HEK293T (cell line): ENCODE results near the gene TREML1.

Source experiments
- CTCF ChIA-PET: fragments of 350-600 bp; formaldehyde crosslinking; extraction: SDS; loops from one replicate; lab custom pipeline; 2021; ENCODE audit warnings: antibody characterized with exemption, inconsistent platforms; lab: Yijun Ruan, JAX
- POLR2A ChIA-PET: fragments of 350-600 bp; formaldehyde crosslinking; extraction: SDS; loops from one replicate; lab custom pipeline; 2020; ENCODE audit warnings: antibody characterized with exemption, inconsistent platforms; lab: Yijun Ruan, JAX
- DNase-seq: peaks from one replicate; pipeline ENCODE4 v3.0.0; 2012; ENCODE audit warnings: mixed read lengths; ENCODE audit errors: extremely low spot score
- ARNT ChIP-seq: fragments of 450-650 bp; IDR thresholded peaks from 2 replicates; pipeline ENCODE4 v1.6.1; 2017; ENCODE audit warnings: mild to moderate bottlenecking
- BHLHE40 ChIP-seq: fragments of 450-650 bp; IDR thresholded peaks from 2 replicates; pipeline ENCODE4 v1.6.1; 2016; ENCODE audit warnings: mild to moderate bottlenecking, moderate library complexity, borderline replicate concordance
- CTBP1 ChIP-seq: fragments of 450-650 bp; IDR thresholded peaks from 2 replicates; pipeline ENCODE4 v1.6.1; 2016; ENCODE audit warnings: borderline replicate concordance
- ELF4 ChIP-seq: fragments of 450-650 bp; IDR thresholded peaks from 2 replicates; pipeline ENCODE4 v1.6.1; 2017; ENCODE audit warnings: antibody characterized with exemption
- FOXA1 ChIP-seq: fragments of 450-650 bp; IDR thresholded peaks from 2 replicates; pipeline ENCODE4 v1.6.1; 2016; ENCODE audit warnings: mild to moderate bottlenecking
- FOXK2 ChIP-seq: fragments of 450-650 bp; IDR thresholded peaks from 2 replicates; pipeline ENCODE4 v1.6.1; 2016; ENCODE audit warnings: mild to moderate bottlenecking
- FOXM1 ChIP-seq: fragments of 450-650 bp; IDR thresholded peaks from 2 replicates; pipeline ENCODE4 v1.6.1; 2017; ENCODE audit warnings: mild to moderate bottlenecking, borderline replicate concordance
- HDGF ChIP-seq: fragments of 450-650 bp; IDR thresholded peaks from 2 replicates; pipeline ENCODE4 v1.6.1; 2017; ENCODE audit warnings: antibody characterized with exemption, borderline replicate concordance
- L3MBTL2 ChIP-seq: fragments of 450-650 bp; conservative IDR thresholded peaks from 2 replicates; pipeline ENCODE4 v1.6.1; 2016; ENCODE audit warnings: mild to moderate bottlenecking
- LEF1 ChIP-seq: fragments of 450-650 bp; IDR thresholded peaks from 2 replicates; pipeline ENCODE4 v1.6.1; 2017; ENCODE audit warnings: mild to moderate bottlenecking, borderline replicate concordance
- NFRKB ChIP-seq: fragments of 450-650 bp; IDR thresholded peaks from 2 replicates; pipeline ENCODE4 v1.6.1; 2016; ENCODE audit warnings: mild to moderate bottlenecking, moderate library complexity
- PKNOX1 ChIP-seq: fragments of 450-650 bp; IDR thresholded peaks from 2 replicates; pipeline ENCODE4 v1.6.1; 2016
- SP1 ChIP-seq: fragments of 450-650 bp; IDR thresholded peaks from 2 replicates; pipeline ENCODE4 v1.6.1; 2017
- SUZ12 ChIP-seq: fragments of 450-650 bp; IDR thresholded peaks from 2 replicates; pipeline ENCODE4 v1.6.1; 2016; ENCODE audit warnings: mild to moderate bottlenecking
- TARDBP ChIP-seq: fragments of 450-650 bp; IDR thresholded peaks from 2 replicates; pipeline ENCODE4 v1.6.1; 2016
- ZNF384 ChIP-seq: fragments of 450-650 bp; IDR thresholded peaks from 2 replicates; pipeline ENCODE4 v1.6.1; 2016

The TREML1 gene

GRCh38 chr6:41156771-41157170 is 2.6 kb upstream of the TREML1 start:
- TF ChIP-seq FOXA1 (no peak), ZNF384 (no peak), TARDBP (no peak), L3MBTL2 (no peak)
- DNase-seq: no peak
- ChIA-PET POLR2A (no interaction called here), CTCF (no interaction called here)

GRCh38 chr6:41156001-41156400 is 1.9 kb upstream of the TREML1 start:
- ChIA-PET POLR2A (no interaction called here), CTCF (no interaction called here)
- TF ChIP-seq FOXK2: no peak
- TF ChIP-seq SUZ12: no peak
- no peak for TF ChIP-seq SP1
- no peak for TF ChIP-seq CTBP1
- TF ChIP-seq NFRKB: no peak
- TF ChIP-seq BHLHE40: no peak
- TF ChIP-seq TARDBP: no peak
- TF ChIP-seq LEF1: no peak
- no peak for TF ChIP-seq L3MBTL2
- DNase-seq: no peak

GRCh38 chr6:41155132-41155805 is 1.1 kb upstream of the TREML1 start:
- no peak for DNase-seq
- TF ChIP-seq FOXK2 (no peak), SP1 (no peak), PKNOX1 (no peak), LEF1 (no peak), CTBP1 (no peak), FOXA1 (no peak), ARNT (no peak), NFRKB (no peak), TARDBP (no peak), ZNF384 (no peak), HDGF (no peak), FOXM1 (no peak)
- CTCF ChIA-PET: no interaction called here
- POLR2A ChIA-PET: no interaction called here

- ChIA-PET CTCF (no interaction called here), POLR2A (no interaction called here)
- DNase-seq: no peak
- TF ChIP-seq ARNT: no peak
- no peak for TF ChIP-seq LEF1
- TF ChIP-seq NFRKB: no peak
- no peak for TF ChIP-seq CTBP1
- no peak for TF ChIP-seq PKNOX1
- TF ChIP-seq HDGF: no peak
- TF ChIP-seq ZNF384: no peak
- TF ChIP-seq L3MBTL2: no peak
- TF ChIP-seq FOXM1: no peak
- no peak for TF ChIP-seq FOXA1
- TF ChIP-seq SUZ12: no peak
- TF ChIP-seq FOXK2: no peak
- no peak for TF ChIP-seq BHLHE40
- no peak for TF ChIP-seq ELF4
- no peak for TF ChIP-seq SP1
- no peak for TF ChIP-seq TARDBP
These were observed 696 bp downstream of the TREML1 start for GRCh38 chr6:41153451-41153850.

GRCh38 chr6:41150671-41151070 is 3.5 kb downstream of the TREML1 start:
- CTCF ChIA-PET: no interaction called here
- POLR2A ChIA-PET: no interaction called here
- no peak for DNase-seq
- TF ChIP-seq PKNOX1: no peak
- no peak for TF ChIP-seq L3MBTL2
- no peak for TF ChIP-seq SP1
- TF ChIP-seq TARDBP: no peak
- TF ChIP-seq NFRKB: no peak
- no peak for TF ChIP-seq CTBP1
- no peak for TF ChIP-seq LEF1
- no peak for TF ChIP-seq ZNF384
- TF ChIP-seq FOXA1: no peak
- no peak for TF ChIP-seq ARNT
- TF ChIP-seq BHLHE40: no peak
- TF ChIP-seq SUZ12: no peak
- no peak for TF ChIP-seq FOXK2
- no peak for TF ChIP-seq ELF4
- TF ChIP-seq FOXM1: no peak
- no peak for TF ChIP-seq HDGF

GRCh38 chr6:41147917-41148316 is 6.2 kb downstream of the TREML1 start:
- DNase-seq: no peak
- ChIA-PET POLR2A (no interaction called here), CTCF (no interaction called here)
- no peak for TF ChIP-seq PKNOX1
- TF ChIP-seq HDGF: no peak

- no peak for DNase-seq
- CTCF ChIA-PET: no interaction called here
- no peak for TF ChIP-seq HDGF
- no peak for TF ChIP-seq NFRKB
- no peak for TF ChIP-seq CTBP1
- no peak for TF ChIP-seq SUZ12
- no peak for TF ChIP-seq FOXM1
- TF ChIP-seq PKNOX1: no peak
- no peak for TF ChIP-seq L3MBTL2
- no peak for TF ChIP-seq ARNT
- no peak for TF ChIP-seq TARDBP
- POLR2A ChIA-PET: interaction anchor here (0.6 kb wide), 1 partner anchor 40 kb away, joined by 3 read pairs; no protein-coding TSS in a partner anchor
These were observed 17.2 kb downstream of the TREML1 start for GRCh38 chr6:41136911-41137310.
